A549 (cell line): ENCODE measurements around the gene SMPD2. TPM values are rescaled to one million over a fixed set of nuclear protein-coding genes. Genes with fewer than 3 reads are reported as not detected.
A peak's percentile ranks its signal among the peaks of the same experiment; 100 is the strongest.

Experiments used
- ATAC-seq, 2 experiments: fragments of 200-7000 bp in 1 of 2; fragments of >200 bp in 1 of 2; cut with Nextera tagmentation in 1 of 2; cut with Tn5 transposase in 1 of 2; 3 replicates each; pipeline versions ENCODE4 v1.8.0 to v1.9.1; 2018 to 2020; ENCODE audit warnings: mild to moderate bottlenecking in 1 of 2, moderate library complexity in 1 of 2
- CTCF ChIA-PET: fragments of 300-600 bp; sonication (Branson Sonifier 250); formaldehyde crosslinking; extraction: SDS; loops from one replicate; lab custom pipeline; 2021; ENCODE audit warnings: antibody characterized with exemption, inconsistent platforms; lab: Yijun Ruan, JAX
- POLR2A ChIA-PET: fragments of 350-600 bp; formaldehyde crosslinking; extraction: SDS; loops from one replicate; lab custom pipeline; 2021; ENCODE audit warnings: antibody characterized with exemption, inconsistent platforms; lab: Yijun Ruan, JAX
- DNase-seq, 2 experiments: peaks; one replicate each; pipeline versions ENCODE4 v3.0.0 to v3.0.0-alpha.2; 2011 to 2016; ENCODE audit warnings: low read depth in 1 of 2, low spot score in 1 of 2
- FAIRE-seq: peaks from 2 replicates; lab custom pipeline; 2011; peaks lifted over from hg19 to GRCh38; lab: Jason Lieb, UNC
- H3K27ac ChIP-seq, 2 experiments: fragments of >200 bp; sonication (Bioruptor Twin); formaldehyde crosslinking; 3 replicates each; pipeline ENCODE4 v1.5.1; 2016 to 2017
- H3K4me1 ChIP-seq: fragments of >200 bp; sonication (Bioruptor Twin); formaldehyde crosslinking; 3 replicates; pipeline ENCODE4 v1.6.1; 2016
- H3K4me2 ChIP-seq: fragments of >200 bp; sonication (Bioruptor Twin); formaldehyde crosslinking; 3 replicates; pipeline ENCODE4 v1.6.1; 2016
- H3K4me3 ChIP-seq: fragments of >200 bp; sonication (Bioruptor Twin); formaldehyde crosslinking; 3 replicates; pipeline ENCODE4 v1.5.1; 2016
- H3K9me3 ChIP-seq: fragments of >200 bp; sonication (Bioruptor Twin); formaldehyde crosslinking; 3 replicates; pipeline ENCODE4 v1.6.1; 2016
- CBX2 ChIP-seq: fragments of 200-600 bp; sonication (generic); IDR thresholded peaks from 2 replicates; pipeline ENCODE4 v1.6.1; 2016; ENCODE audit warnings: low read depth, mild to moderate bottlenecking, borderline replicate concordance
- CHD4 ChIP-seq: fragments of 200-600 bp; sonication (generic); IDR thresholded peaks from 2 replicates; pipeline ENCODE4 v1.6.1; 2016; ENCODE audit warnings: antibody characterized with exemption, mild to moderate bottlenecking, borderline replicate concordance
- HEYL ChIP-seq: fragments of 250-450 bp; sonication (Bioruptor Pico); IDR thresholded peaks from 2 replicates; pipeline ENCODE4 v1.8.0; 2021; ENCODE audit warnings: mild to moderate bottlenecking, moderate library complexity
- HOXA7 ChIP-seq: fragments of 250-450 bp; sonication (Bioruptor Pico); IDR thresholded peaks from 2 replicates; pipeline ENCODE4 v1.5.0; 2020; ENCODE audit warnings: mild to moderate bottlenecking, moderate library complexity
- MYC ChIP-seq: IDR thresholded peaks from 2 replicates; pipeline ENCODE4 v1.6.1; 2012; ENCODE audit warnings: mild to moderate bottlenecking, inconsistent platforms, low read length, improper control_type of control experiment, borderline replicate concordance
- NFE2L2 ChIP-seq: fragments of 150-350 bp; conservative IDR thresholded peaks from 2 replicates; pipeline ENCODE4 v1.6.1; 2014; ENCODE audit warnings: low read length
- NPAS2 ChIP-seq: fragments of 250-450 bp; sonication (Bioruptor Pico); IDR thresholded peaks from 2 replicates; pipeline ENCODE4 v1.8.0; 2022; ENCODE audit warnings: mild to moderate bottlenecking, moderate library complexity, borderline replicate concordance
- PHF8 ChIP-seq: fragments of 200-600 bp; sonication (generic); IDR thresholded peaks from 2 replicates; pipeline ENCODE4 v1.6.1; 2016; ENCODE audit warnings: low read depth, mild to moderate bottlenecking, antibody characterized with exemption, moderate library complexity, borderline replicate concordance
- RARB ChIP-seq: fragments of 250-450 bp; sonication (Bioruptor Pico); IDR thresholded peaks from 2 replicates; pipeline ENCODE4 v1.8.0; 2021; ENCODE audit warnings: mild to moderate bottlenecking, moderate library complexity
- RFX5 ChIP-seq: fragments of 450-650 bp; IDR thresholded peaks from 2 replicates; pipeline ENCODE4 v1.7.1; 2014; ENCODE audit warnings: antibody characterized with exemption, mild to moderate bottlenecking, moderate library complexity
- SMC3 ChIP-seq: fragments of >200 bp; sonication (Bioruptor Twin); formaldehyde crosslinking; IDR thresholded peaks from 3 replicates; pipeline ENCODE4 v1.6.1; 2018; ENCODE audit warnings: inconsistent platforms
- SREBF2 ChIP-seq: fragments of 450-650 bp; IDR thresholded peaks from 2 replicates; pipeline ENCODE4 v1.6.1; 2014; ENCODE audit warnings: mild to moderate bottlenecking, moderate library complexity
- ZSCAN20 ChIP-seq: fragments of 250-450 bp; sonication (Bioruptor Pico); IDR thresholded peaks from 2 replicates; pipeline ENCODE4 v1.8.0; 2022; ENCODE audit warnings: mild to moderate bottlenecking, moderate library complexity
- WGBS: methylation state at CpG from one replicate; pipeline ENCODE4 v1.1.6; 2017; ENCODE audit errors: missing lambda C conversion rate; 5-methylcytosine and 5-hydroxymethylcytosine counted together
- polyA plus RNA-seq, 4 experiments: library from polyadenylated mRNA; depleted of rRNA in 3 of 4; stranded (reverse); fragments of >200 nt; fragmentation: RNase III in 1 of 4; extraction: RNeasy Plus Mini Kit Qiagen cat#74134 plus additional on column Dnase treatment in 1 of 4; gene quantifications; 2 replicates in 3 of 4; 3 replicates in 1 of 4; pipeline ENCODE4 v1.2.3, GENCODE V29; 2011 to 2017
- TF ChIP-seq, protein P1 (sequence below): IDR thresholded peaks from 2 replicates; pipeline ENCODE4 v1.6.1; 2012
- TF ChIP-seq, protein P2 (sequence below): fragments of 250-450 bp; sonication (Bioruptor Pico); IDR thresholded peaks from 2 replicates; pipeline ENCODE4 v1.5.0; 2021; ENCODE audit warnings: mild to moderate bottlenecking, moderate library complexity, borderline replicate concordance
- TF ChIP-seq, protein P3 (sequence below): fragments of >200 bp; sonication (Bioruptor Twin); formaldehyde crosslinking; IDR thresholded peaks from 3 replicates; pipeline ENCODE4 v1.5.1; 2016
- TF ChIP-seq, protein P4 (sequence below): fragments of 150-350 bp; IDR thresholded peaks from 2 replicates; pipeline ENCODE4 v1.6.1; 2014; ENCODE audit warnings: low read depth, mild to moderate bottlenecking, low read length

The SMPD2 gene
- polyA plus RNA-seq, 2 of the 4 experiments (the other 2 are of a cell fraction), result 9.6 to 10.0 TPM

DNA sequence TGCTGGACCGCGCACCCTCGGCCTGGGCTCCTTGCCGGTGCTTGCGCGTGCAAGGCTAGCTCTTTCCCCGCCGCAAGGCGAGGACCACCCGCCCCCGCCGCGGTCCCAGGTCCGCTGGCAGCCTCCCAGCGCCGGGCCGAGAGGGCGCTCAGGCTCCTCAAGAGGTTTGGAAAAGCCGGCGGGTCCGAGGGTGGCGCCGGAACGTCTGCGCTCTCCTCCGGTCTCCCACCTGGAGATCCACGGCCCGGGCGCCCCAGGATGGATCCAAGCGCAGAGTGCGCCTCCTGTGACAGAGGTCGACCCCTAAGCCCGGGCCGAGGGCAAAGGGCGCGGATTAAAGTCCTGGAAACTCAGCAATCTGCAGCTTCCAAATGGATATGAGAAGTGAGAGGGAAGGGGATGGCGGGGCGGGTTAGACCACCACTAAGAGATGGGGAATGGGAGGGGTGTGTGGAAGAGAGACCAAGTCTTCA lies 15.6 kb downstream of the SMPD2 start:
- DNase-seq, result no peak
- FAIRE-seq, result no peak
- ChIA-PET POLR2A (interaction anchor here (0.6 to 4.1 kb wide), 2 partner anchors 13 to 15 kb away, joined by 3 to 18 read pairs; partner anchors contain the start of genes PPIL6 and SMPD2), CTCF (interaction anchor here (2.1 to 2.4 kb wide), 2 partner anchors 14 to 268 kb away, joined by 8 to 10 read pairs; no protein-coding TSS in a partner anchor)
- TF ChIP-seq CHD4 (no peak), ZSCAN20 (CRISPR knock-in tag) (no peak), HEYL (no peak), HOXA7 (no peak), RFX5 (no peak), MYC (no peak)
- Histone ChIP-seq H3K4me1 (peaks cover 14% of the 10 kb centered on the region; the same call in 1 of the 3 replicates), H3K9me3 (no peaks in the 10 kb centered on the region), H3K4me3 (peak overlapping the region; percentile 93), H3K4me2 (peak overlapping the region; percentile 92), H3K27ac (peak overlapping the region; percentile 81 to 93)
- ATAC-seq, result peak; percentile 40 to 57; a peak in 5 of 6 replicates
- 39% methylated on average over 3 of the region's 38 CpGs for WGBS

DNA sequence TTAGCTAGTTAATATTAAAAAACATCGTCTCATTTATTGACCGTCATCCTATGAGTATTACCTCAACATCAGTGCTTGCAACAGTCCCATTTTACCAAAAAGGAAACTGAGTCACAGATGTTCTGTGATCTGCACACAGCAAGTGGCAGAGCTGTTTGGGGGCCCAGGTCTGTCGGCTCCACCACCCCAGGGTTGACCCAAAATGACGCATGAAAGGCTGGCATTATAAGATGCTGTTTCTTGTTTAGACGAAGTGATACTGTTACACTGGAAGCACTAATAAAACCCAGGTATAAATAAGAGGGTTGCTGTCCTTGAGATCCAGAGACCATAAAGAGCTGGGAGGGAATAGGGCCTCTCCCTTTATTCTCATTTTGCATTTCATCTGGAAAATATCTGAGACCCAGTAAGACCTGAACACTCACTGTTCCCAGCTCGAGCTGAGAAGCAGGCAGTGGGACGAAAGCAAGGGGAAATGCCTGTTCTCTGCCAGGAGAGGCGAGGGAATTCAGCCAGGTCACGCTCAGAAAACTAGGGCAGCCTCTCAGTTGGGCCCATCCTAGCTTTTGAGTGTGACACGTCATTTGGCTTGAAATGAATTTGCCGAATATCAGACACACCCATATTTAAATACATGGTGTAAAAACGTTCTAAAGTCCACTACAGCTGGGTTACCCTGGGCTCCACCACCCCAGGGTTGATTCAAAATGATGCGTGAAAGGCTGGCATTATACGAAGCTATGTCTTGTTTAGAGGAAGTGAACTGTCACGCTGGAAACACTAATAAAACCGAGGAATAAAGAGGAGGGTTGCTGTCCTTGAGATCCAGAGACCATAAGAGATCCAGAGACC lies 16.4 kb downstream of the SMPD2 start:
- ATAC-seq (no peak), FAIRE-seq (no peak), DNase-seq (no peak)
- CTCF ChIA-PET, result interaction anchor here (0.8 to 2.4 kb wide), 3 partner anchors 15 to 269 kb away, joined by 3 to 10 read pairs (median 8); no protein-coding TSS in a partner anchor
- Histone ChIP-seq H3K4me2 (peak overlapping the region; percentile 92), H3K27ac (peak overlapping the region in 1 of 2 experiments; percentile 93; a peak in 2 of 6 replicates), H3K4me3 (peak overlapping the region; percentile 93; the same call in 2 of the 3 replicates), H3K4me1 (peaks cover 14% of the 10 kb centered on the region; the same call in 1 of the 3 replicates), H3K9me3 (no peaks in the 10 kb centered on the region)
- WGBS, result 79% methylated on average over 16 of the region's 16 CpGs
- POLR2A ChIA-PET, result interaction anchor here (4.1 kb wide), 1 partner anchor 16 kb away, joined by 18 read pairs; the partner anchor contains the start of genes PPIL6 and SMPD2
- TF ChIP-seq HEYL (no peak), SREBF2 (no peak), SMC3 (no peak), RFX5 (no peak), CBX2 (no peak), NPAS2 (CRISPR knock-in tag) (no peak), PHF8 (no peak), ZSCAN20 (CRISPR knock-in tag) (no peak), MYC (no peak), RARB (CRISPR knock-in tag) (no peak), NFE2L2 (no peak)
- TF ChIP-seq, protein P1, sequence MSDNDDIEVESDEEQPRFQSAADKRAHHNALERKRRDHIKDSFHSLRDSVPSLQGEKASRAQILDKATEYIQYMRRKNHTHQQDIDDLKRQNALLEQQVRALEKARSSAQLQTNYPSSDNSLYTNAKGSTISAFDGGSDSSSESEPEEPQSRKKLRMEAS, result no peak
- TF ChIP-seq, protein P2, sequence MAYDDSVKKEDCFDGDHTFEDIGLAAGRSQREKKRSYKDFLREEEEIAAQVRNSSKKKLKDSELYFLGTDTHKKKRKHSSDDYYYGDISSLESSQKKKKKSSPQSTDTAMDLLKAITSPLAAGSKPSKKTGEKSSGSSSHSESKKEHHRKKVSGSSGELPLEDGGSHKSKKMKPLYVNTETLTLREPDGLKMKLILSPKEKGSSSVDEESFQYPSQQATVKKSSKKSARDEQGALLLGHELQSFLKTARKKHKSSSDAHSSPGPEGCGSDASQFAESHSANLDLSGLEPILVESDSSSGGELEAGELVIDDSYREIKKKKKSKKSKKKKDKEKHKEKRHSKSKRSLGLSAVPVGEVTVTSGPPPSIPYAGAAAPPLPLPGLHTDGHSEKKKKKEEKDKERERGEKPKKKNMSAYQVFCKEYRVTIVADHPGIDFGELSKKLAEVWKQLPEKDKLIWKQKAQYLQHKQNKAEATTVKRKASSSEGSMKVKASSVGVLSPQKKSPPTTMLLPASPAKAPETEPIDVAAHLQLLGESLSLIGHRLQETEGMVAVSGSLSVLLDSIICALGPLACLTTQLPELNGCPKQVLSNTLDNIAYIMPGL (CRISPR knock-in tag), result no peak
- TF ChIP-seq, protein P3, sequence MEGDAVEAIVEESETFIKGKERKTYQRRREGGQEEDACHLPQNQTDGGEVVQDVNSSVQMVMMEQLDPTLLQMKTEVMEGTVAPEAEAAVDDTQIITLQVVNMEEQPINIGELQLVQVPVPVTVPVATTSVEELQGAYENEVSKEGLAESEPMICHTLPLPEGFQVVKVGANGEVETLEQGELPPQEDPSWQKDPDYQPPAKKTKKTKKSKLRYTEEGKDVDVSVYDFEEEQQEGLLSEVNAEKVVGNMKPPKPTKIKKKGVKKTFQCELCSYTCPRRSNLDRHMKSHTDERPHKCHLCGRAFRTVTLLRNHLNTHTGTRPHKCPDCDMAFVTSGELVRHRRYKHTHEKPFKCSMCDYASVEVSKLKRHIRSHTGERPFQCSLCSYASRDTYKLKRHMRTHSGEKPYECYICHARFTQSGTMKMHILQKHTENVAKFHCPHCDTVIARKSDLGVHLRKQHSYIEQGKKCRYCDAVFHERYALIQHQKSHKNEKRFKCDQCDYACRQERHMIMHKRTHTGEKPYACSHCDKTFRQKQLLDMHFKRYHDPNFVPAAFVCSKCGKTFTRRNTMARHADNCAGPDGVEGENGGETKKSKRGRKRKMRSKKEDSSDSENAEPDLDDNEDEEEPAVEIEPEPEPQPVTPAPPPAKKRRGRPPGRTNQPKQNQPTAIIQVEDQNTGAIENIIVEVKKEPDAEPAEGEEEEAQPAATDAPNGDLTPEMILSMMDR, result no peak
- TF ChIP-seq, protein P4, sequence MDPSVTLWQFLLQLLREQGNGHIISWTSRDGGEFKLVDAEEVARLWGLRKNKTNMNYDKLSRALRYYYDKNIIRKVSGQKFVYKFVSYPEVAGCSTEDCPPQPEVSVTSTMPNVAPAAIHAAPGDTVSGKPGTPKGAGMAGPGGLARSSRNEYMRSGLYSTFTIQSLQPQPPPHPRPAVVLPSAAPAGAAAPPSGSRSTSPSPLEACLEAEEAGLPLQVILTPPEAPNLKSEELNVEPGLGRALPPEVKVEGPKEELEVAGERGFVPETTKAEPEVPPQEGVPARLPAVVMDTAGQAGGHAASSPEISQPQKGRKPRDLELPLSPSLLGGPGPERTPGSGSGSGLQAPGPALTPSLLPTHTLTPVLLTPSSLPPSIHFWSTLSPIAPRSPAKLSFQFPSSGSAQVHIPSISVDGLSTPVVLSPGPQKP, result no peak
